WTC11 (cell line): ENCODE measurements around the gene OBSL1. TPM values are rescaled to one million over a fixed set of nuclear protein-coding genes. Genes with fewer than 3 reads are reported as not detected.

Source experiments
- ATAC-seq: fragments of 200-7000 bp; cut with Tn5 transposase; 2 replicates; pipeline ENCODE4 v1.10.0; 2021; ENCODE audit warnings: mild to moderate bottlenecking, moderate library complexity
- CTCF ChIA-PET: fragments of 300-600 bp; sonication (Branson Sonifier 250); formaldehyde crosslinking; loops from one replicate; lab custom pipeline; 2021; ENCODE audit warnings: antibody characterized with exemption; lab: Charles Lee
- POLR2A ChIA-PET: fragments of 350-600 bp; sonication (Branson Sonifier 250); formaldehyde crosslinking; loops from one replicate; lab custom pipeline; 2021; ENCODE audit warnings: antibody characterized with exemption; lab: Charles Lee
- DNase-seq: peaks from one replicate; pipeline ENCODE4 v3.0.0; 2021; ENCODE audit warnings: low spot score
- H3K27ac Mint-ChIP-seq: 2 replicates; pipeline ENCODE4 v1.8.0; 2021; ENCODE audit warnings: mixed read lengths
- H3K27me3 Mint-ChIP-seq: 2 replicates; pipeline ENCODE4 v1.8.0; 2021; ENCODE audit warnings: low read depth, mild to moderate bottlenecking, moderate library complexity, mixed read lengths
- H3K36me3 Mint-ChIP-seq: 2 replicates; pipeline ENCODE4 v1.8.0; 2021; ENCODE audit warnings: mixed read lengths
- H3K4me1 Mint-ChIP-seq: 2 replicates; pipeline ENCODE4 v1.8.0; 2022; ENCODE audit warnings: mixed read lengths
- H3K4me3 Mint-ChIP-seq: 2 replicates; pipeline ENCODE4 v1.8.0; 2021; ENCODE audit warnings: mild to moderate bottlenecking, moderate library complexity, mixed read lengths
- H3K9me3 Mint-ChIP-seq: 2 replicates; pipeline ENCODE4 v1.8.0; 2021; ENCODE audit warnings: mixed read lengths
- ETV6 ChIP-seq: sonication (generic); formaldehyde crosslinking; IDR thresholded peaks from 2 replicates; pipeline ENCODE4 v1.8.1; 2022; ENCODE audit warnings: mild to moderate bottlenecking, missing genetic modification reagents
- JAZF1 ChIP-seq: fragments of 250-450 bp; sonication (Bioruptor Pico); IDR thresholded peaks from 2 replicates; pipeline ENCODE4 v1.9.0; 2021; ENCODE audit warnings: moderate library complexity, mild to moderate bottlenecking, inconsistent platforms
- KAT7 ChIP-seq: sonication (generic); formaldehyde crosslinking; IDR thresholded peaks from 2 replicates; pipeline ENCODE4 v1.8.1; 2023; ENCODE audit warnings: missing genetic modification reagents, mild to moderate bottlenecking, borderline replicate concordance
- NFATC4 ChIP-seq: fragments of 250-450 bp; sonication (Bioruptor Pico); IDR thresholded peaks from 2 replicates; pipeline ENCODE4 v1.9.0; 2021; ENCODE audit warnings: mild to moderate bottlenecking
- NFE2L1 ChIP-seq: sonication (generic); formaldehyde crosslinking; IDR thresholded peaks from 2 replicates; pipeline ENCODE4 v1.8.1; 2023; ENCODE audit warnings: missing genetic modification reagents
- ZNF232 ChIP-seq: sonication (generic); formaldehyde crosslinking; IDR thresholded peaks from 2 replicates; pipeline ENCODE4 v1.8.0; 2022; ENCODE audit warnings: mild to moderate bottlenecking, missing genetic modification reagents
- total RNA-seq: library from RNA; stranded (reverse); gene quantifications from 3 replicates; pipeline ENCODE4 v1.2.3, GENCODE V29; 2021
- TF ChIP-seq, protein P1 (sequence below): sonication (generic); formaldehyde crosslinking; IDR thresholded peaks from 2 replicates; pipeline ENCODE4 v1.8.1; 2022; ENCODE audit warnings: mild to moderate bottlenecking, moderate library complexity, missing genetic modification reagents
- TF ChIP-seq, protein P2 (sequence below): fragments of 250-450 bp; sonication (Bioruptor Pico); IDR thresholded peaks from 2 replicates; pipeline ENCODE4 v1.9.0; 2021; ENCODE audit warnings: mild to moderate bottlenecking, borderline replicate concordance
- TF ChIP-seq, protein P3 (sequence below): fragments of 250-450 bp; sonication (Bioruptor Pico); conservative IDR thresholded peaks from 2 replicates; pipeline ENCODE4 v1.9.0; 2021; ENCODE audit warnings: mild to moderate bottlenecking
- TF ChIP-seq, protein P4 (sequence below): sonication (generic); formaldehyde crosslinking; IDR thresholded peaks from 2 replicates; pipeline ENCODE4 v1.8.0; 2023; ENCODE audit warnings: missing genetic modification reagents, mild to moderate bottlenecking, borderline replicate concordance
- TF ChIP-seq, protein P5 (sequence below): sonication (generic); formaldehyde crosslinking; IDR thresholded peaks from 2 replicates; pipeline ENCODE4 v1.8.1; 2023; ENCODE audit warnings: mild to moderate bottlenecking, missing genetic modification reagents
- TF ChIP-seq, protein P6 (sequence below): sonication (generic); formaldehyde crosslinking; IDR thresholded peaks from 2 replicates; pipeline ENCODE4 v1.8.1; 2023; ENCODE audit warnings: mild to moderate bottlenecking, moderate library complexity, missing genetic modification reagents
- TF ChIP-seq, protein P7 (sequence below): sonication (generic); formaldehyde crosslinking; IDR thresholded peaks from 2 replicates; pipeline ENCODE4 v1.8.1; 2022; ENCODE audit warnings: missing genetic modification reagents, borderline replicate concordance
- TF ChIP-seq, protein P8 (sequence below): sonication (generic); formaldehyde crosslinking; IDR thresholded peaks from 2 replicates; pipeline ENCODE4 v1.8.1; 2022; ENCODE audit warnings: mild to moderate bottlenecking, missing genetic modification reagents, moderate library complexity, borderline replicate concordance

OBSL1 gene
- total RNA-seq, 1 experiment from 2014 or later = 159 TPM

DNA sequence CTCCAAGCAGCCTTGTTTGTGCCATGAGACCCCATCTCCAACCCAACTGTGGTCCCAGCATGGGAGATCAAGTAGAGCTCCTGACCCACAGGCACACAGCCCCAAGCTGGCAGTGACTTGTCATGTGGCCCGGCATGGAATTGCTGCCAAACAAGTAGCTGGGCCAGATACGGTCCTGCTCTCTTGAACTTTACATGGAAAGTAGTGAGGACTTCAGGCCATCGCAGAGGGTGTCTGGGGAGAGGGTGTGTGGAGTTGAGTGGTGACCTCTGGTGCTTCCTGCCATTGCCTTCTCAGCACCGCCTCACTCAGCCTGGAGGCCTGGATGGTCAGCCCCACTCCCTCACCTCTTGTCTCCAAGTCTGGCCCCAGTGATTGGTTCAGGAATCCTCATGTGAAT, 45.2 kb upstream of the OBSL1 start:
- H3K27ac Mint-ChIP-seq = no peak overlapping the region
- TF ChIP-seq JAZF1 (CRISPR knock-in tag) (no peak), ETV6 (no peak), KAT7 (CRISPR knock-in tag) (no peak), ZNF232 (no peak), NFE2L1 (no peak), NFATC4 (CRISPR knock-in tag) (no peak)
- TF ChIP-seq, protein P1, sequence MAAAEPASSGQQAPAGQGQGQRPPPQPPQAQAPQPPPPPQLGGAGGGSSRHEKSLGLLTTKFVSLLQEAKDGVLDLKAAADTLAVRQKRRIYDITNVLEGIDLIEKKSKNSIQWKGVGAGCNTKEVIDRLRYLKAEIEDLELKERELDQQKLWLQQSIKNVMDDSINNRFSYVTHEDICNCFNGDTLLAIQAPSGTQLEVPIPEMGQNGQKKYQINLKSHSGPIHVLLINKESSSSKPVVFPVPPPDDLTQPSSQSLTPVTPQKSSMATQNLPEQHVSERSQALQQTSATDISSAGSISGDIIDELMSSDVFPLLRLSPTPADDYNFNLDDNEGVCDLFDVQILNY = no peak
- TF ChIP-seq, protein P2, sequence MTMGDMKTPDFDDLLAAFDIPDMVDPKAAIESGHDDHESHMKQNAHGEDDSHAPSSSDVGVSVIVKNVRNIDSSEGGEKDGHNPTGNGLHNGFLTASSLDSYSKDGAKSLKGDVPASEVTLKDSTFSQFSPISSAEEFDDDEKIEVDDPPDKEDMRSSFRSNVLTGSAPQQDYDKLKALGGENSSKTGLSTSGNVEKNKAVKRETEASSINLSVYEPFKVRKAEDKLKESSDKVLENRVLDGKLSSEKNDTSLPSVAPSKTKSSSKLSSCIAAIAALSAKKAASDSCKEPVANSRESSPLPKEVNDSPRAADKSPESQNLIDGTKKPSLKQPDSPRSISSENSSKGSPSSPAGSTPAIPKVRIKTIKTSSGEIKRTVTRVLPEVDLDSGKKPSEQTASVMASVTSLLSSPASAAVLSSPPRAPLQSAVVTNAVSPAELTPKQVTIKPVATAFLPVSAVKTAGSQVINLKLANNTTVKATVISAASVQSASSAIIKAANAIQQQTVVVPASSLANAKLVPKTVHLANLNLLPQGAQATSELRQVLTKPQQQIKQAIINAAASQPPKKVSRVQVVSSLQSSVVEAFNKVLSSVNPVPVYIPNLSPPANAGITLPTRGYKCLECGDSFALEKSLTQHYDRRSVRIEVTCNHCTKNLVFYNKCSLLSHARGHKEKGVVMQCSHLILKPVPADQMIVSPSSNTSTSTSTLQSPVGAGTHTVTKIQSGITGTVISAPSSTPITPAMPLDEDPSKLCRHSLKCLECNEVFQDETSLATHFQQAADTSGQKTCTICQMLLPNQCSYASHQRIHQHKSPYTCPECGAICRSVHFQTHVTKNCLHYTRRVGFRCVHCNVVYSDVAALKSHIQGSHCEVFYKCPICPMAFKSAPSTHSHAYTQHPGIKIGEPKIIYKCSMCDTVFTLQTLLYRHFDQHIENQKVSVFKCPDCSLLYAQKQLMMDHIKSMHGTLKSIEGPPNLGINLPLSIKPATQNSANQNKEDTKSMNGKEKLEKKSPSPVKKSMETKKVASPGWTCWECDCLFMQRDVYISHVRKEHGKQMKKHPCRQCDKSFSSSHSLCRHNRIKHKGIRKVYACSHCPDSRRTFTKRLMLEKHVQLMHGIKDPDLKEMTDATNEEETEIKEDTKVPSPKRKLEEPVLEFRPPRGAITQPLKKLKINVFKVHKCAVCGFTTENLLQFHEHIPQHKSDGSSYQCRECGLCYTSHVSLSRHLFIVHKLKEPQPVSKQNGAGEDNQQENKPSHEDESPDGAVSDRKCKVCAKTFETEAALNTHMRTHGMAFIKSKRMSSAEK (CRISPR knock-in tag) = no peak
- TF ChIP-seq, protein P3, sequence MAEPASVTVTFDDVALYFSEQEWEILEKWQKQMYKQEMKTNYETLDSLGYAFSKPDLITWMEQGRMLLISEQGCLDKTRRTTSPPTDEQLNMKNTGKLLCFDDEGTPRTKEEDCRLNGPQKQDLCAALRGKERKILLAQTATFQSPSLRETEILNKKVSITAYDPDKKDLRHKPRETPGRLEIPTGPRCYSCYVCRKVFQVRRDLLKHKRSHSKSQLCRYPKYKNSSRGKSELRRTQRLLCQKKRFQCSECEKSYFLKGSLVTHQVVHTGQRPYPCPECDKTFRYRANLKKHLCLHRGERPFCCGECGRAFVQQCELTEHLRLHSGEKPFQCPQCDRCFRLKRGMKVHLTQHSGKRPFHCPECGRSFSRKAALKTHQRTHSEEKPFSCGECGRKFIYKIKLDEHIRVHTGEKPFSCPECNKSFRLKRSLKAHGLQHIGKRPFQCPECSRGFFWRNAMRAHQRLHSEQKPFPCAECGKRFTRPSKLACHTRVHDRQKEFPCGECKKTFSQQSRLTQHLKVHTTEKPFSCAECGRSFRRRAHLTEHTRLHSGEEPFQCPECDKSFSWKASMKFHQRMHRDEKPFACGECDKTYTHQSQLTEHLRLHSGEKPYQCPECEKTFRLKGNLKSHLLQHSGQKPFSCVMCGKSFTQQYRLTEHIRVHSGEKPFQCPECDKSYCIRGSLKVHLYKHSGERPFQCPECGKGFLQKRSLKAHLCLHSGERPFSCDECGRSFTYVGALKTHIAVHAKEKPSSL = no peak
- TF ChIP-seq, protein P4, sequence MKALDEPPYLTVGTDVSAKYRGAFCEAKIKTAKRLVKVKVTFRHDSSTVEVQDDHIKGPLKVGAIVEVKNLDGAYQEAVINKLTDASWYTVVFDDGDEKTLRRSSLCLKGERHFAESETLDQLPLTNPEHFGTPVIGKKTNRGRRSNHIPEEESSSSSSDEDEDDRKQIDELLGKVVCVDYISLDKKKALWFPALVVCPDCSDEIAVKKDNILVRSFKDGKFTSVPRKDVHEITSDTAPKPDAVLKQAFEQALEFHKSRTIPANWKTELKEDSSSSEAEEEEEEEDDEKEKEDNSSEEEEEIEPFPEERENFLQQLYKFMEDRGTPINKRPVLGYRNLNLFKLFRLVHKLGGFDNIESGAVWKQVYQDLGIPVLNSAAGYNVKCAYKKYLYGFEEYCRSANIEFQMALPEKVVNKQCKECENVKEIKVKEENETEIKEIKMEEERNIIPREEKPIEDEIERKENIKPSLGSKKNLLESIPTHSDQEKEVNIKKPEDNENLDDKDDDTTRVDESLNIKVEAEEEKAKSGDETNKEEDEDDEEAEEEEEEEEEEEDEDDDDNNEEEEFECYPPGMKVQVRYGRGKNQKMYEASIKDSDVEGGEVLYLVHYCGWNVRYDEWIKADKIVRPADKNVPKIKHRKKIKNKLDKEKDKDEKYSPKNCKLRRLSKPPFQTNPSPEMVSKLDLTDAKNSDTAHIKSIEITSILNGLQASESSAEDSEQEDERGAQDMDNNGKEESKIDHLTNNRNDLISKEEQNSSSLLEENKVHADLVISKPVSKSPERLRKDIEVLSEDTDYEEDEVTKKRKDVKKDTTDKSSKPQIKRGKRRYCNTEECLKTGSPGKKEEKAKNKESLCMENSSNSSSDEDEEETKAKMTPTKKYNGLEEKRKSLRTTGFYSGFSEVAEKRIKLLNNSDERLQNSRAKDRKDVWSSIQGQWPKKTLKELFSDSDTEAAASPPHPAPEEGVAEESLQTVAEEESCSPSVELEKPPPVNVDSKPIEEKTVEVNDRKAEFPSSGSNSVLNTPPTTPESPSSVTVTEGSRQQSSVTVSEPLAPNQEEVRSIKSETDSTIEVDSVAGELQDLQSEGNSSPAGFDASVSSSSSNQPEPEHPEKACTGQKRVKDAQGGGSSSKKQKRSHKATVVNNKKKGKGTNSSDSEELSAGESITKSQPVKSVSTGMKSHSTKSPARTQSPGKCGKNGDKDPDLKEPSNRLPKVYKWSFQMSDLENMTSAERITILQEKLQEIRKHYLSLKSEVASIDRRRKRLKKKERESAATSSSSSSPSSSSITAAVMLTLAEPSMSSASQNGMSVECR (CRISPR knock-in tag) = no peak
- TF ChIP-seq, protein P5, sequence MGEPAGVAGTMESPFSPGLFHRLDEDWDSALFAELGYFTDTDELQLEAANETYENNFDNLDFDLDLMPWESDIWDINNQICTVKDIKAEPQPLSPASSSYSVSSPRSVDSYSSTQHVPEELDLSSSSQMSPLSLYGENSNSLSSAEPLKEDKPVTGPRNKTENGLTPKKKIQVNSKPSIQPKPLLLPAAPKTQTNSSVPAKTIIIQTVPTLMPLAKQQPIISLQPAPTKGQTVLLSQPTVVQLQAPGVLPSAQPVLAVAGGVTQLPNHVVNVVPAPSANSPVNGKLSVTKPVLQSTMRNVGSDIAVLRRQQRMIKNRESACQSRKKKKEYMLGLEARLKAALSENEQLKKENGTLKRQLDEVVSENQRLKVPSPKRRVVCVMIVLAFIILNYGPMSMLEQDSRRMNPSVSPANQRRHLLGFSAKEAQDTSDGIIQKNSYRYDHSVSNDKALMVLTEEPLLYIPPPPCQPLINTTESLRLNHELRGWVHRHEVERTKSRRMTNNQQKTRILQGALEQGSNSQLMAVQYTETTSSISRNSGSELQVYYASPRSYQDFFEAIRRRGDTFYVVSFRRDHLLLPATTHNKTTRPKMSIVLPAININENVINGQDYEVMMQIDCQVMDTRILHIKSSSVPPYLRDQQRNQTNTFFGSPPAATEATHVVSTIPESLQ (CRISPR knock-in tag) = no peak
- TF ChIP-seq, protein P6, sequence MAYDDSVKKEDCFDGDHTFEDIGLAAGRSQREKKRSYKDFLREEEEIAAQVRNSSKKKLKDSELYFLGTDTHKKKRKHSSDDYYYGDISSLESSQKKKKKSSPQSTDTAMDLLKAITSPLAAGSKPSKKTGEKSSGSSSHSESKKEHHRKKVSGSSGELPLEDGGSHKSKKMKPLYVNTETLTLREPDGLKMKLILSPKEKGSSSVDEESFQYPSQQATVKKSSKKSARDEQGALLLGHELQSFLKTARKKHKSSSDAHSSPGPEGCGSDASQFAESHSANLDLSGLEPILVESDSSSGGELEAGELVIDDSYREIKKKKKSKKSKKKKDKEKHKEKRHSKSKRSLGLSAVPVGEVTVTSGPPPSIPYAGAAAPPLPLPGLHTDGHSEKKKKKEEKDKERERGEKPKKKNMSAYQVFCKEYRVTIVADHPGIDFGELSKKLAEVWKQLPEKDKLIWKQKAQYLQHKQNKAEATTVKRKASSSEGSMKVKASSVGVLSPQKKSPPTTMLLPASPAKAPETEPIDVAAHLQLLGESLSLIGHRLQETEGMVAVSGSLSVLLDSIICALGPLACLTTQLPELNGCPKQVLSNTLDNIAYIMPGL = no peak
- TF ChIP-seq, protein P7, sequence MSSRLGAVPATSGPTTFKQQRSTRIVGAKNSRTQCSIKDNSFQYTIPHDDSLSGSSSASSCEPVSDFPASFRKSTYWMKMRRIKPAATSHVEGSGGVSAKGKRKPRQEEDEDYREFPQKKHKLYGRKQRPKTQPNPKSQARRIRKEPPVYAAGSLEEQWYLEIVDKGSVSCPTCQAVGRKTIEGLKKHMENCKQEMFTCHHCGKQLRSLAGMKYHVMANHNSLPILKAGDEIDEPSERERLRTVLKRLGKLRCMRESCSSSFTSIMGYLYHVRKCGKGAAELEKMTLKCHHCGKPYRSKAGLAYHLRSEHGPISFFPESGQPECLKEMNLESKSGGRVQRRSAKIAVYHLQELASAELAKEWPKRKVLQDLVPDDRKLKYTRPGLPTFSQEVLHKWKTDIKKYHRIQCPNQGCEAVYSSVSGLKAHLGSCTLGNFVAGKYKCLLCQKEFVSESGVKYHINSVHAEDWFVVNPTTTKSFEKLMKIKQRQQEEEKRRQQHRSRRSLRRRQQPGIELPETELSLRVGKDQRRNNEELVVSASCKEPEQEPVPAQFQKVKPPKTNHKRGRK (CRISPR knock-in tag) = no peak
- TF ChIP-seq, protein P8, sequence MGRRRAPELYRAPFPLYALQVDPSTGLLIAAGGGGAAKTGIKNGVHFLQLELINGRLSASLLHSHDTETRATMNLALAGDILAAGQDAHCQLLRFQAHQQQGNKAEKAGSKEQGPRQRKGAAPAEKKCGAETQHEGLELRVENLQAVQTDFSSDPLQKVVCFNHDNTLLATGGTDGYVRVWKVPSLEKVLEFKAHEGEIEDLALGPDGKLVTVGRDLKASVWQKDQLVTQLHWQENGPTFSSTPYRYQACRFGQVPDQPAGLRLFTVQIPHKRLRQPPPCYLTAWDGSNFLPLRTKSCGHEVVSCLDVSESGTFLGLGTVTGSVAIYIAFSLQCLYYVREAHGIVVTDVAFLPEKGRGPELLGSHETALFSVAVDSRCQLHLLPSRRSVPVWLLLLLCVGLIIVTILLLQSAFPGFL (CRISPR knock-in tag) = no peak
- DNase-seq (no peak), ATAC-seq (no peak)
- no peak overlapping the region for H3K4me3 Mint-ChIP-seq
- H3K36me3 Mint-ChIP-seq = peaks cover 4% of the 10 kb centered on the region; the same call in 1 of the 2 replicates
- POLR2A ChIA-PET = no interaction called here
- peaks cover 2% of the 10 kb centered on the region; the same call in 1 of the 2 replicates for H3K27me3 Mint-ChIP-seq
- CTCF ChIA-PET = interaction anchor here (1.0 kb wide), 3 partner anchors 26 to 120 kb away, joined by 3 to 4 read pairs (median 3); no protein-coding TSS in a partner anchor
- no peaks in the 10 kb centered on the region for H3K9me3 Mint-ChIP-seq
- H3K4me1 Mint-ChIP-seq = no peaks in the 10 kb centered on the region
